GM12874 (cell line): Measurements from ENCODE around the gene HTR2B.
A peak's percentile ranks its signal among the peaks of the same experiment; 100 is the strongest.

Experiments used
- TF ChIP-seq, protein P1 (sequence below): IDR thresholded peaks from 2 replicates; pipeline ENCODE4 v1.5.1; 2011; ENCODE audit warnings: low read depth, mild to moderate bottlenecking, control low read depth, low read length, moderate library complexity; ENCODE audit not compliant: insufficient read depth

Gene HTR2B

DNA sequence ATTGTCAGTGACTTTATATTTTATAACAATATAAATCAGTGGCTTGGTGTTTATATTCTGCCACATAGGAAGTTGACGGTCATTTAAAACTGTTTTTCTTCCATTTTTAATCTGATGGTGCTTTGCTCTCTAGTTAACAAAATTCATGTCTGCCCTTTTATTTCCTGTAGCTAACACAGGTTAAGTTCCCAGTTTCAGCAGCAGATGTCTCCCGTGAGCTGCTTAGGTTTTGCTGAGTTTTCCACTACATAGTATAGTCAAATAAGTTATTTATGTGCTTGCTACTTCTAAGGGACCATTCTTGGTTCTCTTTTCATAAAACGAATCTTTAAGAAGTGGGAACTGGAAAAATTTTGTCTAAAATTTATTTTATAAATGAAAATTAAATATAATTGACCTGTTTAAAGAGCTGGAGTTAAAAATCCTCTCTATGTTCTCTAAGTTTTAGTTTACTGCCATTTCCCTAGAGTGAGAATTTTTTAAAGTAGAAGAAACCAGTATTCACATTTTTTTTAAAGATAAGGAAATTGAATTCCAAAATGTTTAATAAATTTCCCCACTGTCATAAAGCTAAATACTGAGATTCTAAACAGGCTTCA is 20.6 kb downstream of the HTR2B start:
- TF ChIP-seq, protein P1, sequence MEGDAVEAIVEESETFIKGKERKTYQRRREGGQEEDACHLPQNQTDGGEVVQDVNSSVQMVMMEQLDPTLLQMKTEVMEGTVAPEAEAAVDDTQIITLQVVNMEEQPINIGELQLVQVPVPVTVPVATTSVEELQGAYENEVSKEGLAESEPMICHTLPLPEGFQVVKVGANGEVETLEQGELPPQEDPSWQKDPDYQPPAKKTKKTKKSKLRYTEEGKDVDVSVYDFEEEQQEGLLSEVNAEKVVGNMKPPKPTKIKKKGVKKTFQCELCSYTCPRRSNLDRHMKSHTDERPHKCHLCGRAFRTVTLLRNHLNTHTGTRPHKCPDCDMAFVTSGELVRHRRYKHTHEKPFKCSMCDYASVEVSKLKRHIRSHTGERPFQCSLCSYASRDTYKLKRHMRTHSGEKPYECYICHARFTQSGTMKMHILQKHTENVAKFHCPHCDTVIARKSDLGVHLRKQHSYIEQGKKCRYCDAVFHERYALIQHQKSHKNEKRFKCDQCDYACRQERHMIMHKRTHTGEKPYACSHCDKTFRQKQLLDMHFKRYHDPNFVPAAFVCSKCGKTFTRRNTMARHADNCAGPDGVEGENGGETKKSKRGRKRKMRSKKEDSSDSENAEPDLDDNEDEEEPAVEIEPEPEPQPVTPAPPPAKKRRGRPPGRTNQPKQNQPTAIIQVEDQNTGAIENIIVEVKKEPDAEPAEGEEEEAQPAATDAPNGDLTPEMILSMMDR, result peak; percentile 70

DNA sequence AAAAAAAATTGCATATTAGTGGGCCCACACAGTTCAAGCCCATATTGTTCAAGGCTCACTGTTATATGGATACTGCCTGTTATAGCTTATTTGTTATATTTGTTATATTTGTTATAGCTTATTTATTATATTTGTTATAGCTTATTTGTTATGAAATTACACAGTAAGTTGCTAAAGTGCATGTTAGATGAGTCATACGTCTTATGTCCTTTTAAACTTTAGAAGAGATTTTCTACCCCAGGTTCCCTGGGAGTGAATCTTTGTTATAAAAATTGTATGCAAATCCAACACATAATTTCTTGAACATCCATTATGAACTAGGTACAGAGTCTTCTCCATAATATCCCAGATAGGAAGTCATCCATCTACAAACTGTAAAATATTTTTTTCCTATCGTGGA is 22.1 kb downstream of the HTR2B start:
- TF ChIP-seq, protein P1, result no peak

DNA sequence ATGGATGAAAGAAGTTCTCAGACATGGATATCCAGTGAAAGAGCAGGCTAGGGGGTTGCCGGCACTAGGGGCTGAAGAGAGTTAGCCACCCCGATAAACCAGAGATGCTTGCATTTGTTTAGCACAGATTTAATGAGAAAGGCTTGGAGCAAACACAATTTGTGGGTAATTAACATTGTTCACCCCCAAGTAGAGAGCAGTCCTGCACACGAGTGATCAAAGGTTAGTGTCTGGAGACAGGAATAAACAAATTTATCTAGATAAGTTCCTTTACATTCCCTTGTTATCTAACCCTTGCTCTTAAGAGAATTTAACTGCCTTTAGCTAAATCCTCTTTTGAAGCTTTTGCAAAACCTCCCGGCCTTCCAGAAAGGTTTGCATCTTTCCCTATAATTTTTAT is 23.9 kb downstream of the HTR2B start:
- TF ChIP-seq, protein P1, result no peak

DNA sequence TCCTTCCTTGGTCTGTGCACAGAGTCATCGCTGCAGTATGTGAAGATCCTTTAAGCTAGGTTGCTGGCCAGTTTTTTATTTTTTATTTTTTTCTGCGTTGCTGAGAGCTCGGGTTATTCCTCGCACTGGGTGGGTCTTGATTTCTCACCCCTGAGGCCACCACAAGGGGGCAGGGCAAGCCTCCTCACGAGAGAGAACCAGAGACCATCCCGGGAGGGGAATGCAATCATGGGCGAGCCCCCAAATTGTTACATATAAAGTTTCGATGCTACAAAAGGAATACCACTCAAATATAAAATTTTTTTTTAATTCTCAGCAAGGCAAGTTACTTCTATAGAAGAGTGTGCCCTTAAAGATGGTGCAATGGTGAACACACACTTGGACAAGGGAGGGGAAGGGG is 24.9 kb downstream of the HTR2B start:
- TF ChIP-seq, protein P1, result no peak

DNA sequence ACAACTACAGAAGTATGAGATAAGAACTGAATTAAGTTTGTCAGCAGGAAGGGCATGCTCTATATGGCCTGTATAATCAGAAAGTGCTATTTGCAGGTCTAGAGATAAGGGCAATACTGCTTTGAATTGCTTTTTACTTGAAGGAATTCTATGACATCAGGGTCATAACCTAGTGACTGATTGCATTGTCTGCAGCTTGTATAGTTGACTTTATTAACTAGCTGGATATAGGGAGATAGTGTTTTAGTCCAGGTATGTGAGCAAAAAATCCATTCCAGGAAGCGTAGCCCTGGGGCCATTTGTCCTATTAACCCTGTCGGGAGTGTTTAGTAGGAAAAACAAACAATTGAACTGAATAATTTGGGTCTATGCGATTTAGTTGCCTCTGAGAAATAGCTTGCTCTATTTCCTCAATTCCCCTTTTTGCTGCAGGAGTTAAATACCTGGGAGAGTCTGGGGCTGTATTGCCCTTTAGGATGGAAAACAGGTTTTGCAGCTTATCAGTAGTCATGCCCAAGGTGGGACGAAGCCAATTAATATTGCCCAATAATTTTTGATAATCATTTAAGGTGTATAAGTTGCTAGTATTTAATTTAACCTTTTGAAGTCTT is 30.0 kb downstream of the HTR2B start:
- TF ChIP-seq, protein P1, result no peak

DNA sequence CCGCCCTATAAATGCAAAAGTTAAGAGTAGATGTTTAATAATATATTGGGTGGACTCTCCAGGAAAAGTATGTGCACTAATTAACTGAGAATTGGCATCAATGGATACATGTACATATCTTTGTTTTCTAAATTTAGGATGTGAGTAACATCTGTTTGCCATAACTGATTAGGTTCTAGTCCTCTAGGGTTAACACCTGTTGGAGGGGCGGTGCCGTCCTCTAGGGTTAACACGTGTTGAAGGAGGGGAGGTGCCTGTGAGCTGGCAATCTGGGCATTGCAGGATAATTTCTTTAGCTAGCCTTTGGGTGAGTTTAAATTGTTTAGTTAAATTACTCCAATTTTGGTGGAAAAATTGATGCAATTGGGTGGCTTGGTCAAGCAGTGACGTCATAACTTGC is 30.9 kb downstream of the HTR2B start:
- TF ChIP-seq, protein P1, result no peak

DNA sequence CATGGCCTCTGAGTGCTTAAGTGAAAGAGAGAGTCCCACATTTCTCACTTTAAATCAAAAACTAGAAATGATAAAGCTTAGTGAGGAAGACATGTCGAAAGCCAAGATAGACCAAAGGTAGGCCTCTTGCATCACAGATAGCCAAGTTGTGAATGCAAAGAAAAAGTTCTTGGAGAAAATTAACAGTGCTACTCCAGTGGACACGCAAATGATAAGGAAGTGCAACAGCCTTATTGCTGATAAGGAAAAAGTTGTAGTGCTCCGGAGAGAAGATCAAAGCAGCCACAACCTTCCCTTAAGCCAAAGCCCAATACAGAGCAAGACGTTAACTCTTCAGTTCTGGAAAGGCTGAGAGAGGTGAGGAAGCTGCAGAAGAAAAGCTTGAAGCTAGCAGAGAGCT is 36.1 kb downstream of the HTR2B start:
- TF ChIP-seq, protein P1, result no peak
